ENCODE data around the gene ACACB. TPM values are rescaled to one million over a fixed set of nuclear protein-coding genes. Genes with fewer than 3 reads are reported as not detected.

ACACB gene
- polyA plus RNA-seq (ENCODE audit: insufficient read length in 3 of 3): 10 to 100 TPM; 14.9 to 33.9 (median 16.4) TPM
- long read RNA-seq, donor 1: 0 reads
- long read RNA-seq, donor 2: 0 reads
- long read RNA-seq, donor 3, partial matches to known transcripts: 35 of 35 reads
- long read RNA-seq, donor 3, other reads (novel, unspliced or antisense): 0 of 35 reads
- long read RNA-seq, donor 4, partial matches to known transcripts: 0 of 2 reads
- long read RNA-seq, donor 4, other reads (novel, unspliced or antisense): 0 of 2 reads
- long read RNA-seq, donor 5: 0 reads
- long read RNA-seq, donor 6: 0 reads
- long read RNA-seq, donor 7: 0 reads
- long read RNA-seq, donor 8, partial matches to known transcripts: 0 of 1 reads
- long read RNA-seq, donor 8, other reads (novel, unspliced or antisense): 0 of 1 reads
- long read RNA-seq, donor 9, partial matches to known transcripts: 0 of 1 reads
- long read RNA-seq, donor 9, other reads (novel, unspliced or antisense): 0 of 1 reads
- long read RNA-seq, donor 10, partial matches to known transcripts: 22 of 23 reads
- long read RNA-seq, donor 10, other reads (novel, unspliced or antisense): 0 of 23 reads
- long read RNA-seq, donor 11, partial matches to known transcripts: 16 of 16 reads
- long read RNA-seq, donor 11, other reads (novel, unspliced or antisense): 0 of 16 reads
- long read RNA-seq, donor 12: 0 reads
- long read RNA-seq, donor 13: 0 reads
- long read RNA-seq, donor 14: 0 reads
- long read RNA-seq, donor 15: 0 reads
- long read RNA-seq, donor 16, partial matches to known transcripts: 0 of 2 reads
- long read RNA-seq, donor 16, other reads (novel, unspliced or antisense): 0 of 2 reads

DNA sequence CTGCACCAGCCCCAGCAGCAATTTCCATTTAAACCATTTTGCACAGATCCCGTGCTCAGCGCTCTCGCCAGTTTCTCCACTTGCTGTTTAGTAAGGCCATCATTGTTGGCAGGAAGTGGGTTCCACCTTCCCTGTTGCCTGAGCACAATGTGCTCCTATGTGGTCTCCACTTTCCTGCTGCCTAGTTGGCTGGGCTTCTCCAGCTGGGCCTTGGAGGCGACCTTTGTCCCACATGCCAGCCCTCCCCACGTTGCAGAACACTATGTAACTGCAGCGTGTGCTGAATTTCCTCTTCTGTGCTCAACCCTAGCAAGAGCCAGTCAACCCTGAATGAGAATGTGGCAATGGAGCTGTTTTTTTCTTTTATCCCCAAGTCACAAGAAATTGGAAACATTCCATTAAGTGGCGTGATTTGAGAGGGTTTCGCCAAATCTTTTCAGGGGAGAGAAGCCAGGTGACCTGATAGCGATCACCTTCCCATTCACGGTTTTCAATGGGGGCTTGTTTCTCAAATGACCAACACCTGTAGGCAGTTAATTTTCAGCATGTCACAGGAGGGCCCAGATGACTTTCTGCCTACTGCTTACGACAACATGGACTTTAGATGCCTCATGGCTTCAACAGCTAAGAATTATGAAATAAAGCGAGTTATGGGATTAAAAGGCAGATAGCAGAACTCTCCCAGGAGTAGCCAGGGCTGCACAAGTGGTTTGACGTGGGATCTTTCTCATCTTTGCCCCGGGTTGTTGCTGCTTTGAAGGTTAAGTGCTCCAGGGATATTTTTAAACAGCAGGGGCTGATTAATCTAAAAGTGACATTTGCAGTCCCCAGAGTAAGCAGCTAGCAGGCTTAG lies at the start of gene ACACB:
TSS of gene ACACB (plus strand) at position 830 of the 853 bp plus-strand sequence. CDS start 22,819 bp downstream, outside the sequence.
- peak in 4 of 11 donors; percentile 52 to 67 (median 64) for DNase-seq (ENCODE audit: extremely low read depth in 1 of 11, low read depth in 9 of 11, low spot score in 4 of 11)

DNA sequence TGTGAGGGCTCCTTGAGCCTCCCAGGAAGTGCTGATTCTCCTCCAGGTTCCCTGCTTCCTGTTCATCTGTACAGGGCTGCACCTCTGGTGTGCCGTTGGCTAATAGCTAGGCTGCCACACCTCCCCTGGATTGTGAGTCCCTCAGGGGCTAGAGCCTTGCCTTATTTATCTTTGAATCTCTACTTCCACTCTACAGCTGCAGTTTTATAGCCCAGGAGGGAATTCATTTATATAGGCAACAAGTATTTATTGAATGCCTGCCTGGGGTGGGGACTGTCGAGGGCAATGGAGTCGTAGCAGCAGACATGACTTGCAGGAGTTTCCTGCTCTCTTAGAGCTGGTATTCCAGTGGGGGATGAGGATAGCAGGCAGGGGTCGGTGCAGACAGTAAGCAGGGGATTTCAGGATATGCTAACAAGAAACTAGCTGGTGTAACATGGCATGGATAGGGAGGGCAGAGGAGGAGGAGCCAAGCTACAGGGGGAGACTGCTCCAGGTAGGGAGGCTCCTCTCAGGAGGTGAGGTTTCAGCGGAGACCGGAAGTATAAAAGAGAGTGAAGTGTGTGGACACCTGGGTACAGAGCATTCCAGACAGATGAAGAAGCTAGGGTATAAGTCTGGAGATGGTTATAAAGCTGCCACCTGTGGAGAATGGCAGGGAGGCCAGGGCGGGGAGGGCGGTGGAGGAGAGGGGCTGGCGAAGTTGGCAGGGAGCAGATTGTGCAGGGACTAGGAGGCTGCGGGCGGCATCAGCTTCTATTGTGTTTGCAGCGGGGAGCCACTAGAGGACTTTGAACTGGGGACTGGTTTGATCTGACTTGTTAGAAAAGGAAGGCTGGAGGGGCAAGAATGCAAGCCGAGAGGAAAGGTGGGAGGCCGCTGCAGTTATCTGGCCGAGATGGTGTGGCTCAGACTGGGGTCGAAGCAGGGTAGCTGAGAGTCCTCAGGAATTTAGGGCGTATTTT lies 46.8 kb upstream of the ACACB start:
- no peak for DNase-seq (ENCODE audit: extremely low read depth in 1 of 11, low read depth in 9 of 11, low spot score in 4 of 11)

DNA sequence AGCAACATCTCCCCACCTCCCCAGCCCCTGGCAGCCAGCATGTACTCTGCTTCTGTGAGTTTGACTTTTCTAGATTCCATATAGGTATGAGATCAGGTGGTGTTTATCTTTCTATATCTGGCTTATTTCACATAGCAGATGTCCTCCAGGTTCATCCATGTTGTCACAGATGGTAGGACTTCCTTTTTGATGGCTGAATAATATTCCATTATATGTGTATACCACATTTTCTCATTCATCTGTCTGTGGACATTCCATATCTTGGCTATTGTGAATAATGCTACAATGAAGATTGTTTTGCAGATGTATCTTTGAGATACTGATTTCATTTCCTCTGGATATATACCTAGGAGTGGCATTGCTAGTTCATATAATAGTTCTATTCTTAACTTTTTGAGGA lies 41.5 kb upstream of the ACACB start:
- DNase-seq (ENCODE audit: extremely low read depth in 1 of 11, low read depth in 9 of 11, low spot score in 4 of 11): no peak

DNA sequence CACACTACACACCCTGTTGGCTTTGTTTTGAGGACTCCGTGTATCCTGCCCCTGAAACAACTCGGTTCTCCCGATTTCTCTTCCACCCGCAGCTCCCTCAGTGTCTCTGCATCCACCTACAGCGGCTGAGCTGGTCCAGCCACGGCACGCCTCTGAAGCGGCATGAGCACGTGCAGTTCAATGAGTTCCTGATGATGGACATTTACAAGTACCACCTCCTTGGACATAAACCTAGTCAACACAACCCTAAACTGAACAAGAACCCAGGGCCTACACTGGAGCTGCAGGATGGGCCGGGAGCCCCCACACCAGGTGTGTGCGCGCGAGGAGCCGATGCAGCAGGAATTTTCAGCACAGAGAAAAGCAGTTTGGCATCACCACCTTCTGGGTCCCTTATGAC lies 33.6 kb upstream of the ACACB start:
- DNase-seq (ENCODE audit: extremely low read depth in 1 of 11, low read depth in 9 of 11, low spot score in 4 of 11): no peak

DNA sequence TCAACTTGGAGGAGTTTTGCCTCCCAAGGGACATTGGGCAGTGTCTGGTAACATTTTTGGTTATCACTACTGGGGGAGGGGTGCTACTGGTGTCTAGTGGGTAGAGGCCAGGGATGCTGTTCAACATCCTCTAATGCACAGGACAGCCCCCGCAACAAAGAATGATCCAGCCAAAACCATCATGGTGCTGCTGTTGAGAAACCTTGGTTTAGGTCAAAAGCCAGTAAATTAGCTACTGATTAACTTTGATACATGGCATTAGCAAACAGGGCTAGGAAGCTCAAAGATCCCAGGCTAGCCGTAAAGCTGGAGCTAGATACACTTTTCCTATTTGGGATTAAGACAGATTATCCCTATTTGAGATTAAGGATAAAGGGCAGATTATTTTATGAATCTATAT lies 32.0 kb upstream of the ACACB start:
- no peak for DNase-seq (ENCODE audit: extremely low read depth in 1 of 11, low read depth in 9 of 11, low spot score in 4 of 11)

DNA sequence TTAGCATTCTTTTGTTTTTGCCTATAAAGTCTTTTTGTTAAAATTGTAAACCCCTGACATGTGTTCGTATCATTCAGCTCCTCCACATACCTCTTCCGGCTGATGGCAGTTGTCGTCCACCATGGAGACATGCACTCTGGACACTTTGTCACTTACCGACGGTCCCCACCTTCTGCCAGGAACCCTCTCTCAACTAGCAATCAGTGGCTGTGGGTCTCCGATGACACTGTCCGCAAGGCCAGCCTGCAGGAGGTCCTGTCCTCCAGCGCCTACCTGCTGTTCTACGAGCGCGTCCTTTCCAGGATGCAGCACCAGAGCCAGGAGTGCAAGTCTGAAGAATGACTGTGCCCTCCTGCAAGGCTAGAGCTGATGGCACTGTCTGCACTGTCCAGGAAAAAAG lies 30.8 kb upstream of the ACACB start:
- no peak for DNase-seq (ENCODE audit: extremely low read depth in 1 of 11, low read depth in 9 of 11, low spot score in 4 of 11)

DNA sequence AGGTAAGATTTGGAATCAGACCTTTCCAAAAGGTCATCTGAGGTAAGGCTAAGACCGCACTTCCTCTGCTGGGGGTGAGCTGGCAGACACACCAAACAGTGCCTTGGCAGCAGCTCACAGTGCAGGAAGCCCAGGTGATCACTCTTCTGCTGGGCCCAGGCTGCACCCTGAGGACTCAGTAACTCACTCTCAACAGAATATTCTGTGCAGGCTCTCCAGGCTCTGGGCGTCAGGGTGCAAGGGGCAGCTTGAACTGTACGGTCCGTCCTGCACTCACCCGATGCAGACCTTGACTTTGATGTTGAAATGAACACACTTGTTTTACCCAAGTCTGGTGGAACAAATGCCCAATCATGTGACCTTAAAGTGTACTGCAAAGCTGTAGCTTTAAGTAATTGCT lies 29.1 kb upstream of the ACACB start:
- DNase-seq (ENCODE audit: extremely low read depth in 1 of 11, low read depth in 9 of 11, low spot score in 4 of 11): no peak

DNA sequence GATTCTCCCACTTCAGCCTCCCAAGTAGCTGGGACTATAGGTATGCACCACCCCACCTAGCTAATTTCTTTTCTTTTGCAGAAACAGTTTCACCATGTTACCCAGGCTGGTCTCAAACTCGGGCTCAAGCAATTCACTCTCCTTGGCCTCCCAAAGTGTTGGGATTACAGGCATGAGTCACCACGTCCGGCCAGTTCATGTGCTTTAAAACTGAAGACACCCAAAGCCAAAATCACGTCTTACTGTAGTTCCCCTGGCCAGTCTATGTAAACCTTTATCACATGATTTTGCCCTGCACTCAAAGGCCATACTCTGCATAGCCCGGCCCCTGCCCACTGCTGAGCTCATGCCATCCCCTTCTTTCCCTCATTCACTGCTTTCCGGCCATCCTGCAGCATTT lies 27.6 kb upstream of the ACACB start:
- no peak for DNase-seq (ENCODE audit: extremely low read depth in 1 of 11, low read depth in 9 of 11, low spot score in 4 of 11)

DNA sequence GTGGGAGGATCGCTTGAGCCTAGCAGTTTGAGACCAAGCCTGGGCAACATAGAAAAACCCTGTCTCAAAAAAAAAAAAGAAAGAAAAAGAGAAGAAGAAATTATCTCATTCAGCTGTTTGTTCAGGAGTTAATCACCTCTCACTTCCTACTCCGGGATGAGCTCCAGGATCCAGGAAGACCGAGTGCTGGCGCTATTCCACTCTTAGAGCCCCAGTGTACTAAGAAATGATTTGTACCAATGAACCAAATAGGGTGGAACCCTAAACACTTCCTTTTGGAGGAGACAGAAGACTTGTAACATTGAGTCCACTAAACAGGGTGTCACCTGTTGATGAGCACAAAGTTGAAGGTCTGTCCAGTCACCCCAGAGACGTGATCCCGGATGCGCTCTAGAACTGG lies 26.7 kb upstream of the ACACB start:
- no peak for DNase-seq (ENCODE audit: extremely low read depth in 1 of 11, low read depth in 9 of 11, low spot score in 4 of 11)

DNA sequence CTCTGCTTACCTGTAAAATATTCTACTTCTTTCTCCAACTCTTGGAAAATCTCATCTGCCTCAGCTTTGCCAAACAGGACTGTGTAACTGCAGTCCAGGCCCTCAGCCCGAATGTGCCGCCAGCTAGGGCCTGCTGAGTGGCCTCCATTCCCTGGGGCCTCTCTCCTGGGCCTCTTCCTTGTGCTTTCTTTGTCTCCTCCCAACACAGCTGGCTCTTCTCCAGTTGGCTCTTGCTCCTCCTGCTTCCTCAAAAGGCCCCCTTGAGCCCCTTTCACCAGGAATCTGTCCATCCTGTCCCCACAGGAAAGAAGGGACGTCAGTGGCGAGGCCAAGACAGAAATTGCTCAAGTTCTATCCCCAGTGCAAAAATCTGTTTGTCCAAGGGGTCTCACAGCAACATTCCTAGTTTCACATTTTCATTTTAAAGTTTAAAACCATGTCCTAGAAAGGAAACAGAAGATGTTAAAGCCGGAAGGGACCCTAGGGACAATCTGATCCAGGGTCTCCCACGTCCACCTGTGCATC lies 23.8 kb upstream of the ACACB start:
- DNase-seq (ENCODE audit: extremely low read depth in 1 of 11, low read depth in 9 of 11, low spot score in 4 of 11): no peak

DNA sequence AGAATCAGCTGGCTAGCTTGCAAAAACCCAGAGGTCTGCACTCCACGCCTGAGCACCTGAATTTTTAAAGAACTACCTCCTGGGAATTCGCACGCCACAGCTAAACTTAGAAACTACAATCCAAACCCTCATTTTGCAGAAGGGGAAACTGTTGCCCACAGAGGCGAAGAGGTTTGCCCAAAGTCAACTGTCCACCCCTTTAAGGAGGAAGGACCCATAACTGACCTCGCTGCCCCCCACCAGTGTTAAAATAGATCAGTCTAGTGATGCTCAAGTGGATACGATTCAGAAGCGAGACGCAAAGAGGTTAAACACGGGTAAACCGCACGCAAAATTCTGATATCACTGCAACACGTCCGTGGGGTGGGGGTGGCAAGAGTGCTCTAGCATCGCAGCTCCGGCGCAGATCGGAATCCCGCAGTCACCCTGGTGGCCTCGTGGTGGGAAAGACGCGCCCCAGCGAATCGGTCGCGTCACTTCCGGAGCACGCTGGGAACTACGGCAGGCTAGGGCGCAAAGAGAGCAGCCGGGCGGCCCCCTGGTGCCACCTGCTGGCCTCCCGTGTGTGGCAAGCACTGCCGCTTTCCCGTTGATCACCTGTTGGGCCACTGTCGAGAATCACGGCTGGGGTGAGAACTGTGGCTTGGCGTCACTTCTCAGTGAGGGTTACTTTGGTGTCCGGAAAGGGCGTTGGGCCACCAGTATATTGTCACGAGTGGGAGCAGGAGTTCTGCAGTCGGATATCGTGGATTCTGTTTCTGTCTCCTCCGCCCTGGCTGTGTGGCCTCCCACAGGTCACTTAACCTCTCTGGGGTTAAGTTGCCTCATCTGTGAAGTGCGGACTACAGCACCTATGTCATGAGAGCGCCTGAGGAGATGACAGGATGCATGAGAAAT lies 23.1 kb upstream of the ACACB start, which contains the start of gene ALKBH2:
TSS of gene ALKBH2 (minus strand) at position 451 of the 897 bp plus-strand sequence. CDS start 686 bp downstream, outside the sequence.
- DNase-seq (ENCODE audit: extremely low read depth in 1 of 11, low read depth in 9 of 11, low spot score in 4 of 11): peak in 10 of 11 donors; percentile 76 to 92 (median 89)

DNA sequence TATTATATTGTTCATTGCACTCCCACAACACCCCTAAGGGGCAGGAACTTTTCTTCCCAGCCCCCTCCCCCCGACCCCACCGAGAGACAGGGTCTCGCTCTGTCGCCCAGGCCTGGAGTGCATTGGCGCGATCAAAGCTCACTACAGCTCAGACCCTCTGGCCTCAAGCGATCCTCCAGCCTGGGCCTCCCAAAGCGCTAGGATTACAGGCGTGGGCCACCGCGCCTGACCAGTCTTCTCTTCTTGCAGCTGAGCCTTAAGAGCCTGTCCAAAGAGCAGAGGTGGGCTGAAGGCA lies 19.3 kb upstream of the ACACB start:
- no peak for DNase-seq (ENCODE audit: extremely low read depth in 1 of 11, low read depth in 9 of 11, low spot score in 4 of 11)

DNA sequence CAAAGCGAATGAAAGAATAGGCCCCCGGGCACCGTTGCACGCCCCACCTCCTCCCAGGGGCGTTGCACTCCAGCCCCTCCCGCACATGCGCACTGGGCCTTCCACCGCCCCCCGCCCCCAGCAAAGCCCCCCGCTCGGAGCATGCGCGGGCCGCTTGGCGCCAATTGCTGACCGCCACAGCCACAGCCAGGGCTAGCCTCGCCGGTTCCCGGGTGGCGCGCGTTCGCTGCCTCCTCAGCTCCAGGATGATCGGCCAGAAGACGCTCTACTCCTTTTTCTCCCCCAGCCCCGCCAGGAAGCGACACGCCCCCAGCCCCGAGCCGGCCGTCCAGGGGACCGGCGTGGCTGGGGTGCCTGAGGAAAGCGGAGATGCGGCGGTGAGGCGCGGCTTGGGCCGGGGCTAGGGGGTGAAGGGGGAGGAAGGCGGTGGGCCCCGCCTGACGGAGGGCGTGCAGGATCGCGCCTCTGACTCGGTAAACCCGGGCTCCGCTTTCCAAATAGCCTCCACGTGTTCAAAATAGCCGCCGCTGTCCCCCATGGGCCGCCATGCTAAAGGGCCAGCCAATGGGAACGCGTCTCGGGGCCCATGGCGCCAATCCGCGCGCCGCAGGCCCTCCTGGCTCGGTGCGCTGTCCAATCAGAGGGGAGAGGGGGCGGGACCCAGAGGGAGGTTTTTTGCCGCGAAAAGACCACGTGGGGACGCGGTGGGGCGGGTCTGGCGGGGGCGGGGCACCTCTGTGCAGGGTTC lies 18.8 kb upstream of the ACACB start, which contains the start of gene UNG:
TSS of gene UNG (plus strand) at position 163 of the 748 bp plus-strand sequence. CDS start at position 246, 83 bp downstream.
- peak; percentile 89 to 96 (median 94) for DNase-seq (ENCODE audit: extremely low read depth in 1 of 11, low read depth in 9 of 11, low spot score in 4 of 11)

DNA sequence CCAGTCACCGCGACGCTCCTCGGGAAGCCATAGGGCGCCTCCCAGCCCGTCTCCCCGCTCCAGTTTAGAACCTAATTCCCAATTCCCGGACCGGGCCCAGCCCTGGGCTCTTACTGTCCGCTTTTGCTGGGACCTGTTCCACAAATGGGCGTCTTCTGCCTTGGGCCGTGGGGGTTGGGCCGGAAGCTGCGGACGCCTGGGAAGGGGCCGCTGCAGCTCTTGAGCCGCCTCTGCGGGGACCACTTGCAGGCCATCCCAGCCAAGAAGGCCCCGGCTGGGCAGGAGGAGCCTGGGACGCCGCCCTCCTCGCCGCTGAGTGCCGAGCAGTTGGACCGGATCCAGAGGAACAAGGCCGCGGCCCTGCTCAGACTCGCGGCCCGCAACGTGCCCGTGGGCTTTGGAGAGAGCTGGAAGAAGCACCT lies 18.2 kb upstream of the ACACB start:
- DNase-seq (ENCODE audit: extremely low read depth in 1 of 11, low read depth in 9 of 11, low spot score in 4 of 11): peak in 1 of 11 donors; percentile 64

DNA sequence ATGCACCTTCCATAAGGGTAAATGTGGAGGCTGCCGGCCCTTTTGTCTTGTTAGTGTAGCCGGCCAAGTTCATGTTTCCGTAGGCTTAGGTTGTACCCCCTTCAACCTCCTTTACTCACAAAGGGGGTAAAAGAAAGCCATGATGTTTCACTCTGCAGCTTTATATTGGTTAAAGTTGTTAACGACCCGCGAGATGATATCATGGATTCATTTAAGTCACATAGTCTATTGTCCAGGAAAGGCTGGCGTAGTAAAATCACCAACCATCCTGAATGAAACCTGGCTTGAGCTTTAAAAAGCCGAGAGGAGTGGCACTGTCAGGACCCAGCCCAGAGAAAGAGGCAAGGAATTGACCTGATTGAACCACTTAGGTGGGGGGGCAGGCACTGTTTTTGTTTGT lies 17.7 kb upstream of the ACACB start:
- no peak for DNase-seq (ENCODE audit: extremely low read depth in 1 of 11, low read depth in 9 of 11, low spot score in 4 of 11)

DNA sequence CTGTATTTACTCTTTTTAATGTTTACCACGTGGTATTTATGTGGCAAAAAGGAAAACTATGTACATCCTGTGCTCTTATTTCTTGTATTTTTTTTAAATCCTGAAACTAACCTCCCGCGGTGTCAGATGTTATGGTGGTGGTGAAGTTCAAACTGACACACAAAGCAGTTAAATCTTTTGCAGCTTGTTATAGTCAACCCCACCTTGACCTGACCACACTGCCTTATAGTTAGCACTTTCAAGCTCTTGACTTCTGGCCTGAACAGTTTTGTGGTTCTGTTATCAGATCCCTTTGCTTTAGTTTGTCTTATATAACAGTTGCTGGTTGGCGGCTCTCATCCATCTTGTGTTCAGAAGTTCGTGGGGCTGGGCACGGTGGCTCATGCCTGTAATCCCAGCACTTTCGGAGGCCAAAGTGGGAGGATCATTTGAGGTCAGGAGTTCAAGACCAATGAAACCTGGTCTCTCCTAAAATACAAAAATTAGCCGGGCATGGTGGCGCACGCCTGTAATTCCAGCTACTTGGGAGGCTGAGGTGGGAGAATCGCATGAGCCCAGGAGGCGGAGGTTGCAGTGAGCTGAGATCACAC lies 16.9 kb upstream of the ACACB start:
- DNase-seq (ENCODE audit: extremely low read depth in 1 of 11, low read depth in 9 of 11, low spot score in 4 of 11): no peak
